ENCODE measurements around the gene NPC1L1.
"Not testable (repeated sequence)": the region's sequence is repeated elsewhere in the genome, so short reads cannot be mapped to it uniquely, and the experiment has no call there.

- TF ChIP-seq, protein P1, sequence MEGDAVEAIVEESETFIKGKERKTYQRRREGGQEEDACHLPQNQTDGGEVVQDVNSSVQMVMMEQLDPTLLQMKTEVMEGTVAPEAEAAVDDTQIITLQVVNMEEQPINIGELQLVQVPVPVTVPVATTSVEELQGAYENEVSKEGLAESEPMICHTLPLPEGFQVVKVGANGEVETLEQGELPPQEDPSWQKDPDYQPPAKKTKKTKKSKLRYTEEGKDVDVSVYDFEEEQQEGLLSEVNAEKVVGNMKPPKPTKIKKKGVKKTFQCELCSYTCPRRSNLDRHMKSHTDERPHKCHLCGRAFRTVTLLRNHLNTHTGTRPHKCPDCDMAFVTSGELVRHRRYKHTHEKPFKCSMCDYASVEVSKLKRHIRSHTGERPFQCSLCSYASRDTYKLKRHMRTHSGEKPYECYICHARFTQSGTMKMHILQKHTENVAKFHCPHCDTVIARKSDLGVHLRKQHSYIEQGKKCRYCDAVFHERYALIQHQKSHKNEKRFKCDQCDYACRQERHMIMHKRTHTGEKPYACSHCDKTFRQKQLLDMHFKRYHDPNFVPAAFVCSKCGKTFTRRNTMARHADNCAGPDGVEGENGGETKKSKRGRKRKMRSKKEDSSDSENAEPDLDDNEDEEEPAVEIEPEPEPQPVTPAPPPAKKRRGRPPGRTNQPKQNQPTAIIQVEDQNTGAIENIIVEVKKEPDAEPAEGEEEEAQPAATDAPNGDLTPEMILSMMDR (optimal IDR thresholded peaks at IDR 0.05 in 1 of 3, IDR thresholded peaks at IDR 0.05 in 1 of 3, conservative IDR thresholded peaks at IDR 0.05 in 1 of 3; ENCODE audit: extremely low read depth in 1 of 3, insufficient read depth in 2 of 3, low read length in 3 of 3) = not testable (repeated sequence)
- not testable (repeated sequence) for TF ChIP-seq EZH2 (IDR thresholded peaks at IDR 0.05; ENCODE audit: low read length)
These were observed 34.4 kb downstream of the NPC1L1 start for GRCh38 chr7:44506592-44507288.

Measured in keratinocyte (primary cell).